Cerebellar cortex (tissue), 1 donor: ENCODE data around the gene DGLUCY.
"Not testable (repeated sequence)": the region's sequence is repeated elsewhere in the genome, so short reads cannot be mapped to it uniquely, and the experiment has no call there.

Source experiments
- DNase-seq: peaks from one replicate; pipeline ENCODE4 v3.0.0-alpha.2; 2015; ENCODE audit warnings: low spot score

The DGLUCY gene

DNA sequence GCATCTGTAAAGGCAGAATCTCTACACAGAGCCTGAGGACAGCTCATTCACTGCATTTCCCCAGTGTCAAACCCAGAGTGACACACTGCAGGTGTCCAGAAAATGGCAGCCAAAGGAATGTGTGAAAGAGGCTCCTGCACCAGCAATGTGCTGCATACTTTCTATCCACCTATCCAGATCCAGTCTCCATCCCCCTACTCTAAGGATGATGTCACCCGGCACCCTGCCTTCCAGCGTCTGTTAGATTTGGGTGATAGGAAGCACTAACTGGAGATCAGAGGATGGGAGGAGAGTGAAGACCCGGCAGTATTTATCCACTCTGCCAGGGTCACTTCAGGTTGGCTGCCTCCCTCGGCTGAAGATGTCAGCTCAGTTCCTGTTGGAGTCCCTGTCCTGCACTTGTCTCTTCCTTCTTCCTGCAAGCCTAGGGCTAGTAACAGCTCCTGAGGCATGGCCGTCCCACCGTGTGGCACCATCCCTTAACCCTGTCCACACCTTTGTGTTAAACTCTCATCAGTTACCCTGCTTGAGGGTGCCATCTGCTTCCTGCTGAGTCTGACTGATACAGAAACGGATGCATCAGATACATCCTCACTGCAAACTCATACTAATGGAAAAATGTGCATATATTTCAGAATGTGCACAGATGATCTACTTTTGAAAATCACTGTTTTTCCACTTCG is 143.6 kb downstream of the DGLUCY start:
- DNase-seq: peak; percentile 63

DNA sequence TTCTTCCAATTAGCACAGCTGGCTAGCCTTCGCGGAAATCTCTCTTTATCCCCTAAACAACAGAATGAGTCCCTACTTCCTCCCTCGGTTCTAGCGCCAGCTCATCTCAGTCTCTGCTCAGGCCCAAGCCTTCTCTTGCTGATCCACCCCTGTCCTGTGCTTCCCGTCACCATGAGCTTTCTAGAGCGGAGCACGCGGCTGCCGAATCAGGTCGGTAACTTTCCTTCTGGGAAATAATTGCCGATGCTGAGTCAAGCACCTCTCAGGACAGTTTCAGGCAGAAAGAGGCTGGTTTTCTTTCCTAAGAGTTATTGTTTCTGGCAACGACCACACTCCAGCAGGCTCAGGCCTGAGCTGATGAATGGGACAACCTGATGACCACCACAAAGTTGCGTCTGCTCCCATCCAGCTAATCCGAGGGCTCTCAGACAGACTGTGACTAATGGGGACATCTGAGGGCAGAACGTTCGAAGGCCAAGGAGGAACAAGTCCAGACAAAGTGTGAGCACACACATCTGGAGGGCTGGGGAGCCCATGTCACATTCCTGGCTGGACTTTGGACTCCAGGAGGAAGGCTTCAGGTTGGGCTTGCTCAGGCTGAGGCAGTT is 144.2 kb downstream of the DGLUCY start:
- no peak for DNase-seq

DNA sequence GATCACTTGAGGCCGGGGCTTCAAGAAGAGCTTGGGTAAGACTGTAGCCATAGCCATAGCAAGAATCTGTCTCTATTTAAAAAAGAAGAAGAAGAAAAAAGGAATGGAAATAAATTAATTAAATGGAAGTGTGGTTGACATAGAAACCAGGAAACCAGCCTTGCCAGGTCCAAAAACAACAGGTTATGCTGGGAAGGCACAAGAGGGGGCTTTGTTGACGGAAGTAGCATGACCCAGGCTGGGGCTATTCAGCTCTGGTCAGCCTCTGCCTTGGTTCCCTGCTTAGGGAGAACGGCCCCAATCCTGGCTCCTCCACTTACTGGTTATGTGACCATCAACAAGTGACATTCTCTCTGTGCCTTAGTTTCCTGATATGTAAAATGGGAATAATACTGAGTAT is 145.0 kb downstream of the DGLUCY start:
- no peak for DNase-seq

DNA sequence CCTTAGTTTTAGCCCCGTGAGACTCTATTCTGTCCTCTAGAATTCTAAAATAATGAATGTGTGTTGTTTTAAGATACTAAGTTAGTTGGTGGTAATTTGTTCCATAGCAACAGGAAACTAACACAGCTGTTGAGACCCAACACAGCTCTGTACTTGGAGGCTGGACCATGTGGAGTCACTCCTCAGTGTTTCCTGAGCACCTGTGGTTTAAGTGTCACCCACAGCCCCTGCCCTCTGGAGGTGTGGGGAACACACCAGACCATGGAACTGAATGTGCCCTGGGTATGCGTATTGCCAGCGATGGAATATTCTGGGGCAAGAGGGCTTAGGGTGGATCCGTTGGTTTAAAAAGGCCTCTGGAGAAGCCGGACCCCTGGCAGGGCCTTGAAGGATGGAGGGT is 147.2 kb downstream of the DGLUCY start:
- DNase-seq: no peak

DNA sequence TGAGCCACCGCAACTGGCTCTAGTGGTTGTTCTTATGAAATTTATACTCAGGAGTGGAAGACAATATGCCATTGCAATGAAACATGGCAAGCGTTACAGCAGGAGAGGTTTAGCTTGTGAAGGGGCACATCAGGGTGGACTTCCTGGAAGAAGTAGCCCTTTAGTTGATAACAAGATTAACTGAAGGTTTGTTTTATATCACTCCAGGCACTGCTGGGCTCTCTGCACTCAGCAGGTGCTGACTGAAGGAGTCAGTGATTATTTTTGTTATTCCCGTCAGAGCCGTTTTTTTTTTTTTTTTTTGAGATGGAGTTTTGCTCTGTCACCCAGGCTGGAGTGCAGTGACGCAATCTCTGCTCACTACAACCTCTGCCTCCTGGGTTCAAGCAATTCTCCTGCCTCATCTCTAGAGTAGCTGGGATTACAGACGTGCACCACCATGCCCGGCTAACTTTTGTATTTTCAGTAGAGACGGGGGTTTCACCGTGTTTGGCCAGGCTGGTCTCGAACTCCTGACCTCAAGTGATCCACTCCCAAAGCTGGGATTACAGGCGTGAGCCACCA is 148.2 kb downstream of the DGLUCY start:
- DNase-seq: no peak

DNA sequence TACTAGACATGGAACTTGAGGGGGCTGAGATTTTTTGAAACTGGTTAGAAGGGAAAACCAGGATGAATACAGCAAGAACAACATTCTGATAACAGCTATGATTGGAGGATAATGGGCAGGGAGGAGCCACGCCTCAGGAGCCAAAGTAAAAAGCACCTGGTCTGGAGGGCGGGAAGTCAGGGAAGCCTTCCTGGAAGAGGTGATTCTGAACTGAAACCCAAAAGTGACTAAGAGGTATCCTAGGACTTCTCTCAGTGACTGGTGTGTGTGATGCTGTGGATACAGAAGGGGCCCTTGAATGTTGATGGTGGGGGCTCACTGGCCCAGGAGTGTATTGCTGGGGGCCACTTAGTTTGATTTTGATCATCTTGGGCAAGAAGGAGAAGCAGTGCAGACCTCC is 149.5 kb downstream of the DGLUCY start:
- DNase-seq: no peak

DNA sequence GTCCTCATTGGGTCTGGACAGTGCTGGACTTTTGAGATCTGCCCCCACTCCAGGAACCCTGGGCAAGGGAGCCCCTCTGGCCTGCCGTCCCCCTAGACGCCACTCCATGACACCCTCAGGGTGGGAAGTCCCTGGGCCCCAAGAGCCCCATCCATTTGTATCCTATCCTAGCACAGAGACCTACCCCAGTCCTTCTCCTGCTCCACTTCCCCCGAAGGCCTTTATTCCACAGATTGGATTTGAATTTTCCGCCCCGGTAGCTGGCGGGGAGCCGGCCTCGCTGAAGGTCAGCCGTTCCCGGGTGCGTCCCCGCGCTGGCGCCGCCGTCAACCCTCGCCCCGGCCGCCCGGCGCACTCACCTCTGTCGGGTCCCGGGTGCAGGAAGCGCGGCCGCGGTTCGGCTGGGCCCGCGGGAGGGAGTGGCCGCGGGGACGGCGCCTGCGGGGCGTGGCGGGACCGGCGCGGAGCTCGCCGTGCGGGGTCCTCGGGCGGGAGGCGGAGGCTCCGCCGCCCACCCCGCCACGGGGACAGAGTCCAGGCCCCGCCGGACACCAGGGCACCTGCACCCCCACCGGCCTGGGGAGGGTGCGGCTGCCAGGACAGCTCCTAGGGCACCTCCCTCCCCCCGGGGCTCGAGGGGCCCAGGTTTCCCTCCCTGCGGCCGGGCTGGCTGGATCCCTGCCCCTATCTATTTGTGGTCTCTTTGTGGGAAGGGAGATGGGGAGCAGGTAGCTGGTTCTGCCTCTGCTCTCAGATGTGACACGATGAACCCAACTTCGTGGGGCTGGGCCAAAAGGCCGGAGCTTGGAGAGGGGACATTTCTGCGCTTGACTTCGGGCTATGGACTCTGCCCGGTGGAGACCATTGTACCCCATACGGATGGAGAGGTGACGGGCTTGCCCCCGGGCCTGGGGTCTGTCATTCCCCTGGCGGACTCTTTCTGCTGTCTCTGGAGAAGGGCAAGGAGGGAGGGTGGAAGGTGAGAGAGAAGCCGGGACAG is 150.6 kb downstream of the DGLUCY start:
- DNase-seq: no peak

DNA sequence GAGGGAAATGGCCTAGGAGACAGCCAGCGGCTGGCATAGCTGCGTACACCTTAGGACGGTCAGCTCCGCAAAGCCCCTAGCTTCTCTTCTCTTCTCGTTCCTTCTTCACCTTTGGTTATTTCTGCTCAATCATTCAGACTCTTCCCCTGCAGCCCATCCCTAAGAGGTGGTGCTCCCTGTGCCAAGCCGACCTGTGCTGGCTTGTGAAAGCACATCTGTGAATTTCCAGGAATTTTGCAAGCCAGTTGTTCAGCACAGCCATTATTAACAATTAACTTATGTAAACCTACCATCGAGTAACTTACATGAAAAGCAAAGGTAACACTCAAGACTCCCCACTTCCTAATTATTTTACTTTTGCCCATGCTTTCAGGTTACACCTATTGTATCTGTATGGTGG is 151.5 kb downstream of the DGLUCY start:
- no peak for DNase-seq

DNA sequence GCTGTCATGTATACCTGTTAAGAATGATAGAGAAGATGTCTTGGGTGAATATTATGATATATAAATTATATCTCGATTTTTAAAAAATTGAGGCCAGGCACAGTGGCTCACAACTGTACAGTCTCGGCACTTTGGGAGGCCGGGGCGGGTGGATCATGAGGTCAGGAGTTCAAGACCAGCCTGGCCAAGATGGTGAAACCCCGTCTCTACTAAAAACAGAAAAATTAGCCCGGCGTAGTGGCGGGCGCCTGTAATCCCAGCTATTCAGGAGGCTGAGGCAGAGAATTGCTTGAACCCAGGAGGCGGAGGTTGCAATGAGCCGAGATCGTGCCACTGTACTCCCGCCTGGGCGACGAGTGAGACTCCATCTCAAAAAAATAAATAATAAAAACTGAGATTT is 152.4 kb downstream of the DGLUCY start:
- DNase-seq: not testable (repeated sequence)

DNA sequence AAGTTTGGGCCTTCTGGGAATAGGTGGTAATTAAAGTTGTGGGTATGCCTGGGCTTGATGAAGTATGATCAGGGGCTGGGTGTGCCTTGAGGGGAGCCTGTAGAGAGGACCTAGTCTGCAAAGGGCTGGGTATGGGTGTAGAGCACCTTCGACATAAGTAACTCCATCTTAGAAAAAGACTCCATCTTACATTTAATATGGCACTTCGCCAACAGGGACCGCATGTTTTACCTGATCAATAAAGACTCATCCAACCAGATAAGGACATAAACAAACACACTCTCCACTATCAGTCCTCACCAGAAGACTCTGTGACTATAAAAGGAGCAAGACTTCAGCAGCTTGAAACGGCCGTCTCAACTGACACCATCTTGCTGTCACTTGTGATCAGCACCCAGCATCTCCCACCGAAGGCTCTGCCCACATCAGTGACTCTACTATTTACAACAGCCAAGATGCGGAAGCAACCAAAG is 154.1 kb downstream of the DGLUCY start:
- DNase-seq: no peak

DNA sequence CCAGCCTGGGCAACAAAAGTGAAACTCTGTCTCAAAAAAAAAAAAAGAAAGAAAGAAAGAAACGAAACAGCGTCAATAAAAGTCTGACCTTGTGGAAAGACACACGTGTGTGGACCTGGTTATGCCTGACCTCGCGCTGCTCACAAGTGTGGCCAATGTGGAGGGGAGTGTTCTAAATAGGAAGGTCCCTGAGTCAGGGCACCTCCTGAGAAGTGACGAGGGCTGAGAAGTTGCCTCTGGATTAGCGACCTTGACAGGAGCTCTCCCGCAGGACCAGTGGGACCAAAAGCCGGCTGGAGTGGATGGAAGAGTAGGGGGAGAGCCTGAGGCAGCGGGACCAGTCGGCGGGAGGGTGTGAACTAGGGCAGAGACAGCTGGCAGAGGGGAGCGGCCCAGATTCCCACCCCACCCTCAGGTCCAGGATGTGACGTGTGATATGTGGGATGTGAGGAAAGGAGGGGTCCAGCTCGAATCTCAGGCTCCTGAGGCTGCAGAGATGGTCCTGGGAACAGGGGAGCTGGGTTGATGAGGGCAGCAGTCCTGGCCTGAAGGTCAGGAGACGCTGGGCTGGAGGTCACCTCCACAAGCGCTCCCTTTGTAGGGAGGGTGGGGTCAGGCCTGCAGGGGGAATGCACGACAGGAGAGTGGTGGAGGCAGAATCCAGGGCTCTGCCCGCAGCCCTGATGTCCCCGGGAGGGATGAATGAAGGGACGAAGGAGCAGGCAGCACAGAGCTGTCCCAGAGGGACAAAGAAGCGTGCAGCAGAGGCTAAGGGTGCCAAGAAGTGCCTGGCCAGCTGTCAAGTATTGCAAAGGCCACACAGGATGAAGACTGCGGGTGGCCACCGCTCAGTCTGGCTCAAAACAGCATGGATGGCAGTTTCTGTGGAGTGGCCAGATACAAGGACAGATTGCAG is 155.5 kb downstream of the DGLUCY start:
- peak; percentile 72 for DNase-seq

DNA sequence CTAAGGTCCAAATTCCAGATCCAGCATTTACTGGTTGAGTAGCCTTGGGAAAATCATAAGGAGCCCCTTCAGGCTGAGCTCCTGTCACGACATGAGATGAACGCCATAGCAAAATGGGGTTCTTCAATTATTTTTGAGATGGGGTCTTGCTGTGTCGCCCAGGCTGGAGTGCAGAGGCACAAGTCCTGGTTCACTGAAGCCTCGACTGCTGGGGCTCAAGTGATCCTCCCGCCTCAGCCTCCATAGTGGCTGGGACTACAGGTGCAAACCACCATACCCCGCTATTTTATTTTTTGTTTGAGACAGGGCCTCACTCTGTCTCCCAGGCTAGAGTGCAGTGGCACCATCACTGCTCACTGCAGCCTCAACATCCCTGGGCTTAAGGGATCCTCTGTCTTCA is 156.3 kb downstream of the DGLUCY start:
- no peak for DNase-seq

DNA sequence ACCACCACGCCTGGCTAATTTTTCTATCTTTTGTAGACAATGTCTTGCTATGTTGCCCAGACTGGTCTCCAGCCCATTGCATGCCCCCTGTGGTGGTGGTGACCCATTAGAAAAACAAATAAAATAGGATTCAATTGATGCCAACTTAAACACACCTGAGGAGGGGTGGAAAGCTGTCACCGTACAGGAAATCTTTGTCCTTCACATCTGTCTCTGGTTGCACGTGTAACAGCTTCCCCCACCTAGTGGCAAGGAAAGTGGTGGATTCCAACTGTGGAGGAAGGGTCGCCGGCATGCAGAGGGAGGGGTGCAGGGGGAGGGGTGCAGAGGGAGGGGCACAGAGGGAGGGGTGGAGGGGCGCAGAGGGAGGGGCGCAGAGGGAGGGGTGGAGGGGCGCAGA is 156.7 kb downstream of the DGLUCY start:
- no peak for DNase-seq

DNA sequence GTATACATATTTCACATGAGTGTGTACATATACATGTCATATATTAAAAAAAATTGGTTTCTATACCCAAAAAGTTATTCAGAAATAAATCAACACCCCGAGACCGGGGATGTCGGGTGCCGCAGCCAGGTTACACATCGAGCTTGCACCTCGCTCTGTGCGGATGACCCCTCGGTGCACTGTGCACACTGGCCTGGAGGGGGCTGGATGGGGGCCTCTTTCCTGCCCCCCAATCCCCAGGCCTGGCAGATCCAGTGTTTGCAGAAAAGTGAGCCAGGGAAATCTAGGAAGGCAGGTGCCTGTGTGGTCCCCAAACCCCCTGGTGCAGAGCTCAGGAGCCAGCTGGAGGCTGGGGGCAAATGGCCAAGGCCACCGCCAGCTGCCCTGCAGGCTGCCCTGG is 157.8 kb downstream of the DGLUCY start:
- DNase-seq: no peak

DNA sequence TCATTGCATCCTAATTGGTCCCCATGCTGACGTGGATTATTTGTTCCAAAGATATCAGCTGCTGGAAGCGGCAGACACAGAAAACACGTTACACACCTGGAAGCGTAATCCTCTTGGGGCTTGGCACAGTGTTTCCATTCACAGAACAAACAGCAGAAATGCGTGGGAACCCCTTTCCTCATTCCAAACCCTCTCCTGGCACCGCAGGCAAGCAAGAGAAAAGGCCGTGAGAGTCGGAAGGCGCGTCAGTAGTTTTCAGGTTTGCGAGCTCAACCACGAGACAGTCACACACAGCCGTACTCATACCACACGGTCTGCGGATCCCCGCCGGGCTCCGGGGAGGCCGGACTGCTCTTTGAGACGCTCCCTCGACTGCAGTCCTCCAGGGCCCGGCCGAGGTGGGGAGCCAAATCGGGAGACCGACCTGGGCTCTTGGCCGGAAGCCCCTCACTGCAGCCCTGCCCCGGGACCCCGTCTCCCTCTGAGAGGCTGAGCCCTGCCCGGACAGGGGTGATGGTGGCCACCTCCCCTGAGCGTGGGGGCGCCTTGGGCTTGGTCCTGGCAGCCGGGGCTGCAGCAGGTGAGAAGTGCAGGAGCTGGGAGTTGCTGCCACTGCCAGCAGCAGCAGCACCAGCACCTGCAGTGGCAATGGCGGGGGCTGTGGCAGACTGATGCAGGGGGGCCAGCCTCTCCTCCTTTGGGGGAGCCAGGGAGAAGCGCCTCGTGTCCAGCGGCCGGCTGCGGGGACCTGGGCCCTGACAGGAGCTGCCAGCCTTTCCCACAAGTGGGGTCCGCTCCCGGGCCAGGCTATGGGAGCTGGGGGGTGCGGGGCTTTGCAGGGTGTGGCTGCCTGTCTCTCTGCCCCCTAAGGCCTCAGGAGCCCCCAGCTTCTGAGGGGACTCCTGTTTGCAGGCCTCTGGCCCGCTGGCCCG is 158.7 kb downstream of the DGLUCY start:
- DNase-seq: no peak

DNA sequence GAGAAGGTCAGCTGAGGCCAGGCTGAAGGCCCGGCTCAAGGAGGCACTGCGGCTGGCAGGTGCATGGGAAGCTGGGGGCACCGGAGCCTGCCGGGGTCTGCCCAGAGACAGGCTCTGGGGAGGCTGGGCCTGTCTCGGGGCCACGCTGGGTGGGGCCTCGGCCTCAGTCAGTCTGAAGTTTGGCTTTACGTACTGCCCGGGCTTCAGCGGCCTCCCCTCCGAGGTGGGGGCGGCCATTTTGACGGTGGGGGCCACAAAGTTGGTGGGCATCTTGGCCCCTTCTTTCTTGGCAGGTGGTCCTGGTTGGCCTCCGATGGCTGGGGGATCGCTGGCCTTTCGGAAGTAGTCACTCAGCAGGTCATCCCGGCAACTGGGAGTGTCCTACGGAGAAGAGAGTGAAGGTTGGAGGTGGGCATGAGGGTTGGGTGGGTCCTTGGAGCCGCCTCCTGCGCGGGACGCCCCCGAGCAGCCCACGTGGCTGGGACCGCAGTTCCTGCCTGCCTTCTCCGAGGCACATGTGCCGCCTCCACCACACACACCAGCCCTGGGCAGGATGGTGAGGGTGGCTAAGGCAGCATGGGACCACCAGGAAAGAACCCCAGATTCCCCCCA is 159.5 kb downstream of the DGLUCY start:
- DNase-seq: no peak

DNA sequence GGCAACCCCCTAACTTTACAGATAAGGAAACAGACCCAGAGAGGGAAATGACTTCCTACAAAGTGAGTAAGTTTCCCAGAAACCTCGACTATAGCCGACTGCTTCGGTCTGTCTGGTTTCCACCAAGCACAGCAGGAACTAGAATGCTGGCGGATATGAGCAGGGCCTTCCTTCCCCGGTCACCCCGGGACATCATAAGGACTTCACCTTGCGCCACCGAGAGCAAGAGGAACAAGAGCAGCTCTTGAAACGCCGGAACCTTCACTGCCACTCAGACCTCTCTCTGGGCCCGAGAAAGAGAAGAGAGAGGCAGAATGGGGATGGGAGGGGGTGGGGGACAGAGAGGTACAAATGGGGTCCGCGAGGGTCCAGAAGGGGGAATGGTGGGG is 160.0 kb downstream of the DGLUCY start:
- no peak for DNase-seq

DNA sequence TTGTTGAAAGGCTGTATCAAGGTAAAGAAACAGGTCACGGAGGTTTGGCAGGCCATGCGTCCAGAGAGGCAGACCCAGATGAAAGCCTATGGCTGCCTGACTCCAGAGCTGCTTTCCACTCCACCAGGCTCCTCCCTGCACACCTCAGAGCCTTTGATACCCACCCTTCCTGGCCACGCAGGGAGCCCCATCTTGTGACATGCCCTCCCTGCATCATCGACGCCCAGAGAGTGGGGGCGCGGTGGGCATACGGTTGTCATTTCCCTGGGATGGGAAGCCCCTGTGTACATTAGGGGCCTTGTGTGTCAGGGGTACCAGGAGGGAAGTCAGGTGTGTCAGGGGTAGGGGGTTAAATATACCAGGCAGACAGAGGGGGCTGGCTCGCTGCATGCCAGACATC is 160.9 kb downstream of the DGLUCY start:
- DNase-seq: no peak
